Loucy (cell line): ENCODE data around the gene ATXN7L1.

Experiments used
- EZH2phosphoT487 ChIP-seq: fragments of 200-600 bp; IDR thresholded peaks from 2 replicates; pipeline ENCODE4 v1.6.1; 2018; ENCODE audit warnings: antibody characterized with exemption, mild to moderate bottlenecking, moderate library complexity, borderline replicate concordance
- TF ChIP-seq, protein P1 (sequence below): fragments of 200-600 bp; sonication (generic); conservative IDR thresholded peaks from 2 replicates; pipeline ENCODE4 v1.5.1; 2014; ENCODE audit warnings: mild to moderate bottlenecking, antibody characterized with exemption, low read length

DNA sequence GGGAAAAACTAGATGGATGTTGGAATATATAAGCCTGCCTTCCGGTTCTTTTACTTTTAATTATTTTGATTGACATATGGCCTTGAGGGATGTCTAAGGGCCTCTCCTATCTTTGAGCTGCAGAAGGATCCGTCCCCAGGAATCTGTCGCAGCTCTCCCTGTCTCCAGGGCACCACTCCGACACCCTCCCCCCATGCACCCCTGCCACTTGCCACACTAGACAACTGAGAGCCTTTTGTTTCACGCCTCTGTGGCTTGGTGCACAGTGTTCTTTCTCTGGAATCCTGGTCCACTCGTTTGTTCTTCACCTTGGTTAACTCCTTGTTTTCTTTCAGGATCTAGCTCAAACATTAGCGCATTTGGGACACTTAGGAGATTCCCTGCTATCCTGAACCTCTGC is 171.0 kb downstream of the ATXN7L1 start:
- TF ChIP-seq, protein P1, sequence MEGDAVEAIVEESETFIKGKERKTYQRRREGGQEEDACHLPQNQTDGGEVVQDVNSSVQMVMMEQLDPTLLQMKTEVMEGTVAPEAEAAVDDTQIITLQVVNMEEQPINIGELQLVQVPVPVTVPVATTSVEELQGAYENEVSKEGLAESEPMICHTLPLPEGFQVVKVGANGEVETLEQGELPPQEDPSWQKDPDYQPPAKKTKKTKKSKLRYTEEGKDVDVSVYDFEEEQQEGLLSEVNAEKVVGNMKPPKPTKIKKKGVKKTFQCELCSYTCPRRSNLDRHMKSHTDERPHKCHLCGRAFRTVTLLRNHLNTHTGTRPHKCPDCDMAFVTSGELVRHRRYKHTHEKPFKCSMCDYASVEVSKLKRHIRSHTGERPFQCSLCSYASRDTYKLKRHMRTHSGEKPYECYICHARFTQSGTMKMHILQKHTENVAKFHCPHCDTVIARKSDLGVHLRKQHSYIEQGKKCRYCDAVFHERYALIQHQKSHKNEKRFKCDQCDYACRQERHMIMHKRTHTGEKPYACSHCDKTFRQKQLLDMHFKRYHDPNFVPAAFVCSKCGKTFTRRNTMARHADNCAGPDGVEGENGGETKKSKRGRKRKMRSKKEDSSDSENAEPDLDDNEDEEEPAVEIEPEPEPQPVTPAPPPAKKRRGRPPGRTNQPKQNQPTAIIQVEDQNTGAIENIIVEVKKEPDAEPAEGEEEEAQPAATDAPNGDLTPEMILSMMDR = no peak
- TF ChIP-seq EZH2phosphoT487 = no peak
